Activated gamma-delta T cell treated with anti-CD3 and anti-CD28 coated beads, Interleukin-2, amount 50 U/mL, for 16 hours (primary cell): Measurements from ENCODE around the gene PLEK.
"Not testable (repeated sequence)": the region's sequence is repeated elsewhere in the genome, so short reads cannot be mapped to it uniquely, and the experiment has no call there.

Source experiments
- DNase-seq: peaks from one replicate; pipeline ENCODE4 v3.0.0-alpha.2; 2020; ENCODE audit warnings: low read depth

The PLEK gene

GRCh38 chr2:68441994-68442322, 76.9 kb downstream of the PLEK start:
- no peak for DNase-seq

GRCh38 chr2:68446425-68446824, 81.3 kb downstream of the PLEK start:
- DNase-seq: not testable (repeated sequence)
